Upper lobe of left lung (tissue), 4 donors: Measurements from ENCODE around the gene DHX8.

Experiments used
- CTCF ChIP-seq, 6 experiments: fragments of 450-650 bp in 4 of 6; fragments of 200-600 bp in 2 of 6; sonication (generic) in 2 of 6; IDR thresholded peaks; one replicate each; pipeline ENCODE4 v1.5.1; 2016 to 2019; ENCODE audit warnings: antibody characterized with exemption in 6 of 6
- EP300 ChIP-seq, 4 donors: sonication (generic); formaldehyde crosslinking; IDR thresholded peaks; one replicate each; pipeline ENCODE4 v1.5.1; 2017; ENCODE audit warnings: antibody characterized with exemption in 4 of 4, control low read depth in 2 of 4
- POLR2A ChIP-seq, 4 donors: fragments of 450-650 bp; IDR thresholded peaks; one replicate each; pipeline ENCODE4 v1.5.1; 2016 to 2017; ENCODE audit warnings: antibody characterized with exemption in 4 of 4, mild to moderate bottlenecking in 2 of 4
- POLR2AphosphoS5 ChIP-seq, 2 donors: sonication (generic); formaldehyde crosslinking; IDR thresholded peaks; one replicate each; pipeline ENCODE4 v1.5.1; 2017; ENCODE audit warnings: antibody characterized with exemption in 2 of 2

GRCh38 chr17:43542859-43543258 lies 59.1 kb downstream of the DHX8 start:
- TF ChIP-seq CTCF (IDR thresholded peaks at IDR 0.05), result no peak
- no peak for TF ChIP-seq POLR2A (IDR thresholded peaks at IDR 0.05)
- no peak for TF ChIP-seq EP300 (IDR thresholded peaks at IDR 0.05)
- no peak for TF ChIP-seq POLR2AphosphoS5 (IDR thresholded peaks at IDR 0.05)
